SH-SY5Y (cell line): ENCODE results near the gene DPYD.

Source experiments
- GATA2 ChIP-seq: IDR thresholded peaks from 2 replicates; pipeline ENCODE4 v1.6.1; 2011; ENCODE audit warnings: mild to moderate bottlenecking, low read depth, low read length
- GATA3 ChIP-seq: IDR thresholded peaks from 2 replicates; pipeline ENCODE4 v1.6.1; 2011; ENCODE audit warnings: low read depth, mild to moderate bottlenecking, low read length, moderate library complexity

- TF ChIP-seq GATA3 (no peak), GATA2 (no peak)
Measured at GRCh38 chr1:97841338-97841737, 79.5 kb downstream of the DPYD start.
